ENCODE measurements around the gene ZNF280B. TPM values are rescaled to one million over a fixed set of nuclear protein-coding genes. Genes with fewer than 3 reads are reported as not detected.

The ZNF280B gene
- total RNA-seq, 1 donor from 2014 or later, result 4.0 TPM

GRCh38 chr22:22463855-22464540, 44.5 kb downstream of the ZNF280B start:
- peaks cover 12% of the 10 kb centered on the region for H3K9me3 ChIP-seq (ENCODE audit: insufficient read depth, low read depth, low read length)
- no peak overlapping the region for H3K27ac Mint-ChIP-seq (ENCODE audit: unreplicated experiment)
- no peak overlapping the region for H2AFZ ChIP-seq (ENCODE audit: low read depth, low read length)
- H3K27me3 ChIP-seq (ENCODE audit: insufficient read depth, low read length), result peaks cover 3% of the 10 kb centered on the region
- no peak overlapping the region for H3K4me3 ChIP-seq (ENCODE audit: insufficient read depth, low read depth, low read length)
- no peaks in the 10 kb centered on the region for H3K4me1 Mint-ChIP-seq (ENCODE audit: low read depth, unreplicated experiment)
- FAIRE-seq (no peak), DNase-seq (ENCODE audit: low read depth) (peak; percentile 20)
- H3K9ac ChIP-seq (ENCODE audit: low read length), result no peak overlapping the region
- no peaks in the 10 kb centered on the region for H3K79me2 ChIP-seq (ENCODE audit: insufficient read depth, low read length)
- H3K4me2 ChIP-seq (ENCODE audit: low read length), result no peak overlapping the region
- H3K4me1 ChIP-seq (ENCODE audit: insufficient read depth, low read length), result no peaks in the 10 kb centered on the region
- no peaks in the 10 kb centered on the region for H4K20me1 ChIP-seq (ENCODE audit: insufficient read depth, low read length)
- no peaks in the 10 kb centered on the region for H3K36me3 ChIP-seq (ENCODE audit: insufficient read depth, low read length)
- peaks cover 48% of the 10 kb centered on the region for H3K27me3 Mint-ChIP-seq (ENCODE audit: low read depth, unreplicated experiment)
- H3K36me3 Mint-ChIP-seq (ENCODE audit: low read depth, unreplicated experiment), result peaks cover under 1% of the 10 kb centered on the region
- no peak overlapping the region for H3K4me3 Mint-ChIP-seq (ENCODE audit: unreplicated experiment)
- H3K27ac ChIP-seq (ENCODE audit: low read depth, low read length), result no peak overlapping the region
- H3K9me3 Mint-ChIP-seq (ENCODE audit: unreplicated experiment), result peaks cover 17% of the 10 kb centered on the region
- TF ChIP-seq EZH2 (IDR thresholded peaks at IDR 0.05; ENCODE audit: insufficient read depth, low read length), result no peak
- TF ChIP-seq, protein P1, sequence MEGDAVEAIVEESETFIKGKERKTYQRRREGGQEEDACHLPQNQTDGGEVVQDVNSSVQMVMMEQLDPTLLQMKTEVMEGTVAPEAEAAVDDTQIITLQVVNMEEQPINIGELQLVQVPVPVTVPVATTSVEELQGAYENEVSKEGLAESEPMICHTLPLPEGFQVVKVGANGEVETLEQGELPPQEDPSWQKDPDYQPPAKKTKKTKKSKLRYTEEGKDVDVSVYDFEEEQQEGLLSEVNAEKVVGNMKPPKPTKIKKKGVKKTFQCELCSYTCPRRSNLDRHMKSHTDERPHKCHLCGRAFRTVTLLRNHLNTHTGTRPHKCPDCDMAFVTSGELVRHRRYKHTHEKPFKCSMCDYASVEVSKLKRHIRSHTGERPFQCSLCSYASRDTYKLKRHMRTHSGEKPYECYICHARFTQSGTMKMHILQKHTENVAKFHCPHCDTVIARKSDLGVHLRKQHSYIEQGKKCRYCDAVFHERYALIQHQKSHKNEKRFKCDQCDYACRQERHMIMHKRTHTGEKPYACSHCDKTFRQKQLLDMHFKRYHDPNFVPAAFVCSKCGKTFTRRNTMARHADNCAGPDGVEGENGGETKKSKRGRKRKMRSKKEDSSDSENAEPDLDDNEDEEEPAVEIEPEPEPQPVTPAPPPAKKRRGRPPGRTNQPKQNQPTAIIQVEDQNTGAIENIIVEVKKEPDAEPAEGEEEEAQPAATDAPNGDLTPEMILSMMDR (IDR thresholded peaks at IDR 0.05; ENCODE audit: insufficient read depth, low read depth, low read length), result peak; percentile 61

GRCh38 chr22:22462813-22463567, 45.6 kb downstream of the ZNF280B start:
- H2AFZ ChIP-seq (ENCODE audit: low read depth, low read length), result no peak overlapping the region
- H3K9me3 Mint-ChIP-seq (ENCODE audit: unreplicated experiment), result peaks cover 21% of the 10 kb centered on the region
- no peak overlapping the region for H3K4me3 Mint-ChIP-seq (ENCODE audit: unreplicated experiment)
- H3K4me1 ChIP-seq (ENCODE audit: insufficient read depth, low read length), result no peaks in the 10 kb centered on the region
- H3K4me2 ChIP-seq (ENCODE audit: low read length), result no peak overlapping the region
- H3K36me3 ChIP-seq (ENCODE audit: insufficient read depth, low read length), result no peaks in the 10 kb centered on the region
- FAIRE-seq (no peak), DNase-seq (ENCODE audit: low read depth) (no peak)
- no peak overlapping the region for H3K4me3 ChIP-seq (ENCODE audit: insufficient read depth, low read depth, low read length)
- no peak overlapping the region for H3K27ac ChIP-seq (ENCODE audit: low read depth, low read length)
- no peaks in the 10 kb centered on the region for H3K79me2 ChIP-seq (ENCODE audit: insufficient read depth, low read length)
- no peaks in the 10 kb centered on the region for H4K20me1 ChIP-seq (ENCODE audit: insufficient read depth, low read length)
- no peak overlapping the region for H3K9ac ChIP-seq (ENCODE audit: low read length)
- no peak for TF ChIP-seq EZH2 (IDR thresholded peaks at IDR 0.05; ENCODE audit: insufficient read depth, low read length)
- TF ChIP-seq, protein P1 (IDR thresholded peaks at IDR 0.05; ENCODE audit: insufficient read depth, low read depth, low read length), result peak; percentile 21
- peaks cover 50% of the 10 kb centered on the region for H3K27me3 Mint-ChIP-seq (ENCODE audit: low read depth, unreplicated experiment)
- H3K4me1 Mint-ChIP-seq (ENCODE audit: low read depth, unreplicated experiment), result no peaks in the 10 kb centered on the region
- peaks cover 3% of the 10 kb centered on the region for H3K27me3 ChIP-seq (ENCODE audit: insufficient read depth, low read length)
- H3K36me3 Mint-ChIP-seq (ENCODE audit: low read depth, unreplicated experiment), result peaks cover 3% of the 10 kb centered on the region
- no peak overlapping the region for H3K27ac Mint-ChIP-seq (ENCODE audit: unreplicated experiment)
- H3K9me3 ChIP-seq (ENCODE audit: insufficient read depth, low read depth, low read length), result peaks cover 15% of the 10 kb centered on the region

Measured in astrocyte (in vitro differentiated cells and primary cell).